Liver (tissue), 9 donors: ENCODE results near the gene SIL1. TPM values are rescaled to one million over a fixed set of nuclear protein-coding genes. Genes with fewer than 3 reads are reported as not detected.

Source experiments
- DNase-seq: peaks from one replicate; pipeline ENCODE4 v3.0.0-alpha.2; 2017; ENCODE audit warnings: low spot score
- H3K27ac ChIP-seq, 2 donors: one replicate each; pipeline ENCODE4 v1.7.0; 2013; ENCODE audit warnings: inconsistent platforms in 2 of 2, low read length in 2 of 2, control low read depth in 1 of 2, low read depth in 1 of 2, mild to moderate bottlenecking in 1 of 2
- H3K27me3 ChIP-seq, 4 donors: one replicate each; pipeline versions ENCODE4 v1.6.1 to v1.7.0; 2013; ENCODE audit warnings: low read length in 3 of 4, inconsistent platforms in 1 of 4, mild to moderate bottlenecking in 1 of 4, moderate library complexity in 1 of 4; ENCODE audit not compliant: control insufficient read depth in 4 of 4, insufficient read depth in 4 of 4
- H3K36me3 ChIP-seq, 4 donors: one replicate each; pipeline versions ENCODE4 v1.6.1 to v1.7.0; 2013; ENCODE audit warnings: low read length in 3 of 4, mild to moderate bottlenecking in 3 of 4, low read depth in 1 of 4, moderate library complexity in 1 of 4; ENCODE audit not compliant: control insufficient read depth in 4 of 4, insufficient read depth in 3 of 4
- H3K4me1 ChIP-seq, 4 donors: one replicate each; pipeline versions ENCODE4 v1.6.1 to v1.7.0; 2013; ENCODE audit warnings: low read length in 3 of 4, mild to moderate bottlenecking in 3 of 4, moderate library complexity in 1 of 4; ENCODE audit not compliant: control insufficient read depth in 4 of 4, insufficient read depth in 4 of 4
- H3K4me3 ChIP-seq, 3 donors: one replicate each; pipeline versions ENCODE4 v1.6.1 to v1.7.0; 2013; ENCODE audit warnings: low read length in 3 of 3, control low read depth in 1 of 3, low read depth in 1 of 3, mild to moderate bottlenecking in 1 of 3
- H3K9ac ChIP-seq, 2 donors: one replicate each; pipeline ENCODE4 v1.7.0; 2013; ENCODE audit warnings: low read length in 2 of 2, mild to moderate bottlenecking in 2 of 2, moderate library complexity in 2 of 2, control low read depth in 1 of 2, low read depth in 1 of 2
- H3K9me3 ChIP-seq, 4 donors: one replicate each; pipeline versions ENCODE4 v1.6.1 to v1.7.0; 2013; ENCODE audit warnings: low read length in 3 of 4; ENCODE audit not compliant: control insufficient read depth in 4 of 4
- FOXA1 ChIP-seq: IDR thresholded peaks from 2 replicates; pipeline ENCODE4 v1.6.1; 2016; ENCODE audit warnings: antibody characterized with exemption
- GABPA ChIP-seq, 2 donors: IDR thresholded peaks in 1 of 2; conservative IDR thresholded peaks in 1 of 2; 2 replicates each; pipeline ENCODE4 v1.6.1; 2016; ENCODE audit warnings: antibody characterized with exemption in 2 of 2, mild to moderate bottlenecking in 1 of 2, moderate library complexity in 1 of 2
- HNF4A ChIP-seq, 2 donors: conservative IDR thresholded peaks; 2 replicates each; pipeline ENCODE4 v1.6.1; 2016; ENCODE audit warnings: antibody characterized with exemption in 2 of 2, mild to moderate bottlenecking in 2 of 2
- NR2F2 ChIP-seq: IDR thresholded peaks from 2 replicates; pipeline ENCODE4 v1.6.1; 2016; ENCODE audit warnings: antibody characterized with exemption
- RAD21 ChIP-seq, 2 donors: IDR thresholded peaks; 2 replicates each; pipeline ENCODE4 v1.6.1; 2016; ENCODE audit warnings: antibody characterized with exemption in 2 of 2, mild to moderate bottlenecking in 2 of 2
- YY1 ChIP-seq: IDR thresholded peaks from 2 replicates; pipeline ENCODE4 v1.6.1; 2016; ENCODE audit warnings: antibody characterized with exemption, mild to moderate bottlenecking
- WGBS: extraction: QIAGEN DNeasy Blood & Tissue Kit; methylation state at CpG from one replicate; pipeline ENCODE4 v1.1.7; 2013; 5-methylcytosine and 5-hydroxymethylcytosine counted together
- polyA plus RNA-seq, 2 donors: library from polyadenylated mRNA; stranded (reverse) in 1 of 2; unstranded in 1 of 2; fragments of 200-250 nt in 1 of 2; fragments of >200 nt in 1 of 2; fragmentation: Nextera tagmentation in 1 of 2; extraction: Ambion mirVana in 1 of 2; gene quantifications; one replicate each; pipeline versions ENCODE4 v1.2.1 to v1.2.3, GENCODE V29; 2013 to 2015
- total RNA-seq, 2 donors: library from RNA; depleted of rRNA; stranded (reverse); fragments of >200 nt; gene quantifications; one replicate each; pipeline ENCODE4 v1.2.3, GENCODE V29; 2014
- TF ChIP-seq, protein P1 (sequence below): IDR thresholded peaks from 2 replicates; pipeline ENCODE4 v1.6.1; 2016; ENCODE audit warnings: antibody characterized with exemption
- TF ChIP-seq, protein P2 (sequence below): fragments of 150-350 bp; IDR thresholded peaks from 2 replicates; pipeline ENCODE4 v1.5.1; 2017; ENCODE audit warnings: improper control_type of control experiment, low read depth, low read length; ENCODE audit not compliant: missing input control
- TF ChIP-seq, protein P3 (sequence below): IDR thresholded peaks from 2 replicates; pipeline ENCODE4 v1.6.1; 2016; ENCODE audit warnings: antibody characterized with exemption
- TF ChIP-seq, protein P4 (sequence below): IDR thresholded peaks from 2 replicates; pipeline ENCODE4 v1.6.1; 2016; ENCODE audit warnings: antibody characterized with exemption, mild to moderate bottlenecking
- TF ChIP-seq, protein P5 (sequence below): IDR thresholded peaks from 2 replicates; pipeline ENCODE4 v1.6.1; 2016; ENCODE audit warnings: antibody characterized with exemption
- donor health status: healthy.
- donor health status: healthy.
- donor health status: healthy.
- donor health status: healthy.
- donor health status: healthy.

The SIL1 gene
- total and polyA plus RNA-seq, 4 donors = 38.1 to 95.1 (median 76.2) TPM

DNA sequence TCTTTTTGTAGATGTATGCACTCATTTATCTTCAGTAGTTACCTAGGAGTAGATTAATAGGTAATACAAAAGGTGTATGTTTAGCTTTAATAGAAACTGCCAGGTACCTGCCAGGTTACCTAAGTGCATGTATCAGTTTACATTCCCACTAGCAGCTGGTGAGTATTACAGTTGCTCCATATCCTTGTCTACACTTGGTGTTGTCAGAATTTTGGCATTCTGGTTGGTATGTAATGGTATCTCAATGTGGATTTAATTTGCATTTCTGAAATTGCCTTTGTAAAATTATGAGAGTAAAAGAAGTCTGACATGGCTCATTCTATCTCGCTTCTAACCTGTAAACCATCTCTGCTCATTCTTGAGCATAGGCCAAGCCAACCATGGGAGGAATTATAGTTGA, 38.3 kb upstream of the SIL1 start:
- no peak overlapping the region for H3K27ac ChIP-seq
- WGBS = 92% methylated on average over 1 of the region's 1 CpG
- H3K36me3 ChIP-seq = no peaks in the 10 kb centered on the region
- H3K4me1 ChIP-seq = no peaks in the 10 kb centered on the region
- H3K4me3 ChIP-seq = no peak overlapping the region
- TF ChIP-seq, protein P1, sequence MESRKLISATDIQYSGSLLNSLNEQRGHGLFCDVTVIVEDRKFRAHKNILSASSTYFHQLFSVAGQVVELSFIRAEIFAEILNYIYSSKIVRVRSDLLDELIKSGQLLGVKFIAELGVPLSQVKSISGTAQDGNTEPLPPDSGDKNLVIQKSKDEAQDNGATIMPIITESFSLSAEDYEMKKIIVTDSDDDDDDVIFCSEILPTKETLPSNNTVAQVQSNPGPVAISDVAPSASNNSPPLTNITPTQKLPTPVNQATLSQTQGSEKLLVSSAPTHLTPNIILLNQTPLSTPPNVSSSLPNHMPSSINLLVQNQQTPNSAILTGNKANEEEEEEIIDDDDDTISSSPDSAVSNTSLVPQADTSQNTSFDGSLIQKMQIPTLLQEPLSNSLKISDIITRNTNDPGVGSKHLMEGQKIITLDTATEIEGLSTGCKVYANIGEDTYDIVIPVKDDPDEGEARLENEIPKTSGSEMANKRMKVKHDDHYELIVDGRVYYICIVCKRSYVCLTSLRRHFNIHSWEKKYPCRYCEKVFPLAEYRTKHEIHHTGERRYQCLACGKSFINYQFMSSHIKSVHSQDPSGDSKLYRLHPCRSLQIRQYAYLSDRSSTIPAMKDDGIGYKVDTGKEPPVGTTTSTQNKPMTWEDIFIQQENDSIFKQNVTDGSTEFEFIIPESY = no peak
- TF ChIP-seq, protein P2, sequence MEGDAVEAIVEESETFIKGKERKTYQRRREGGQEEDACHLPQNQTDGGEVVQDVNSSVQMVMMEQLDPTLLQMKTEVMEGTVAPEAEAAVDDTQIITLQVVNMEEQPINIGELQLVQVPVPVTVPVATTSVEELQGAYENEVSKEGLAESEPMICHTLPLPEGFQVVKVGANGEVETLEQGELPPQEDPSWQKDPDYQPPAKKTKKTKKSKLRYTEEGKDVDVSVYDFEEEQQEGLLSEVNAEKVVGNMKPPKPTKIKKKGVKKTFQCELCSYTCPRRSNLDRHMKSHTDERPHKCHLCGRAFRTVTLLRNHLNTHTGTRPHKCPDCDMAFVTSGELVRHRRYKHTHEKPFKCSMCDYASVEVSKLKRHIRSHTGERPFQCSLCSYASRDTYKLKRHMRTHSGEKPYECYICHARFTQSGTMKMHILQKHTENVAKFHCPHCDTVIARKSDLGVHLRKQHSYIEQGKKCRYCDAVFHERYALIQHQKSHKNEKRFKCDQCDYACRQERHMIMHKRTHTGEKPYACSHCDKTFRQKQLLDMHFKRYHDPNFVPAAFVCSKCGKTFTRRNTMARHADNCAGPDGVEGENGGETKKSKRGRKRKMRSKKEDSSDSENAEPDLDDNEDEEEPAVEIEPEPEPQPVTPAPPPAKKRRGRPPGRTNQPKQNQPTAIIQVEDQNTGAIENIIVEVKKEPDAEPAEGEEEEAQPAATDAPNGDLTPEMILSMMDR = no peak
- H3K9me3 ChIP-seq = peaks cover 0 to 6% (median 0%) of the 10 kb centered on the region in 4 donors
- H3K9ac ChIP-seq = no peak overlapping the region
- no peak for DNase-seq
- no peaks in the 10 kb centered on the region for H3K27me3 ChIP-seq

DNA sequence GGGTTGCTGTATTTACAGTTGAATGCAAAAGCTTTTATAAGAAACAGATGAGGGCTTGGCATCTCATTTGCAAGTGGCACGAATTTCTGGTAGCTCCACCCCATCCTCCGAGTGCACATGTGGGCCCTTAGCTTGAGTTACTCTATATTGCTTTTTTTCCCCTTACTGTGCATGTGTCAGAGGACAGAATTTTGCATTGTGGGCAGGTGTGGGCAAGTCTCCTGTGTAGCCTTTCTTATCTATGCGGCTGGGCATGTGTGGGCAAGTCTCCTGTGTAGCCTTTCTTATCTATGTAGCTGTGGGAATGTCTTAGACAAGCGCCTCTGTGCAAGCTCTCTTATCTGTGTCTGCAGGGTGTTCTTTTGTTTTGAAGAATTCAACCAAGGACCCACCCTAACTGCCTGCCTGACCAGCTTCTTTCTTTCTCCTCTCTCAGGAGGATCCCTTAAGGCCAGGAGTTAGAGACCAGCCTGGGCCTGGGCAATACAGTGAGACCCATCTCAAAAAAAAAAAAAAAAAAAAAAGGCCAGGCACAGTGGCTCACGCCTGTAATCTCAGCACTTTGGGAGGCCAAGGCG, 34.1 kb upstream of the SIL1 start:
- no peak for DNase-seq
- TF ChIP-seq HNF4A (conservative IDR thresholded peaks at IDR 0.05) (no peak), YY1 (no peak), FOXA1 (no peak), GABPA (IDR thresholded peaks at IDR 0.05 in 1 of 2, conservative IDR thresholded peaks at IDR 0.05 in 1 of 2) (no peak), RAD21 (IDR thresholded peaks at IDR 0.05) (no peak), NR2F2 (no peak)
- TF ChIP-seq, protein P3, sequence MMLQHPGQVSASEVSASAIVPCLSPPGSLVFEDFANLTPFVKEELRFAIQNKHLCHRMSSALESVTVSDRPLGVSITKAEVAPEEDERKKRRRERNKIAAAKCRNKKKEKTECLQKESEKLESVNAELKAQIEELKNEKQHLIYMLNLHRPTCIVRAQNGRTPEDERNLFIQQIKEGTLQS = no peak
- TF ChIP-seq, protein P2 = no peak
- TF ChIP-seq, protein P4, sequence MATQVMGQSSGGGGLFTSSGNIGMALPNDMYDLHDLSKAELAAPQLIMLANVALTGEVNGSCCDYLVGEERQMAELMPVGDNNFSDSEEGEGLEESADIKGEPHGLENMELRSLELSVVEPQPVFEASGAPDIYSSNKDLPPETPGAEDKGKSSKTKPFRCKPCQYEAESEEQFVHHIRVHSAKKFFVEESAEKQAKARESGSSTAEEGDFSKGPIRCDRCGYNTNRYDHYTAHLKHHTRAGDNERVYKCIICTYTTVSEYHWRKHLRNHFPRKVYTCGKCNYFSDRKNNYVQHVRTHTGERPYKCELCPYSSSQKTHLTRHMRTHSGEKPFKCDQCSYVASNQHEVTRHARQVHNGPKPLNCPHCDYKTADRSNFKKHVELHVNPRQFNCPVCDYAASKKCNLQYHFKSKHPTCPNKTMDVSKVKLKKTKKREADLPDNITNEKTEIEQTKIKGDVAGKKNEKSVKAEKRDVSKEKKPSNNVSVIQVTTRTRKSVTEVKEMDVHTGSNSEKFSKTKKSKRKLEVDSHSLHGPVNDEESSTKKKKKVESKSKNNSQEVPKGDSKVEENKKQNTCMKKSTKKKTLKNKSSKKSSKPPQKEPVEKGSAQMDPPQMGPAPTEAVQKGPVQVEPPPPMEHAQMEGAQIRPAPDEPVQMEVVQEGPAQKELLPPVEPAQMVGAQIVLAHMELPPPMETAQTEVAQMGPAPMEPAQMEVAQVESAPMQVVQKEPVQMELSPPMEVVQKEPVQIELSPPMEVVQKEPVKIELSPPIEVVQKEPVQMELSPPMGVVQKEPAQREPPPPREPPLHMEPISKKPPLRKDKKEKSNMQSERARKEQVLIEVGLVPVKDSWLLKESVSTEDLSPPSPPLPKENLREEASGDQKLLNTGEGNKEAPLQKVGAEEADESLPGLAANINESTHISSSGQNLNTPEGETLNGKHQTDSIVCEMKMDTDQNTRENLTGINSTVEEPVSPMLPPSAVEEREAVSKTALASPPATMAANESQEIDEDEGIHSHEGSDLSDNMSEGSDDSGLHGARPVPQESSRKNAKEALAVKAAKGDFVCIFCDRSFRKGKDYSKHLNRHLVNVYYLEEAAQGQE = no peak
- TF ChIP-seq, protein P5, sequence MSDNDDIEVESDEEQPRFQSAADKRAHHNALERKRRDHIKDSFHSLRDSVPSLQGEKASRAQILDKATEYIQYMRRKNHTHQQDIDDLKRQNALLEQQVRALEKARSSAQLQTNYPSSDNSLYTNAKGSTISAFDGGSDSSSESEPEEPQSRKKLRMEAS = no peak
- 90% methylated on average over 6 of the region's 6 CpGs for WGBS

More for the DNA sequence above, 34.1 kb upstream of the SIL1 start:
- Histone ChIP-seq H3K9ac (no peak overlapping the region), H3K4me1 (no peaks in the 10 kb centered on the region), H3K27ac (no peak overlapping the region), H3K27me3 (no peaks in the 10 kb centered on the region), H3K4me3 (no peak overlapping the region), H3K9me3 (peaks cover 0 to 6% (median 0%) of the 10 kb centered on the region in 4 donors), H3K36me3 (no peaks in the 10 kb centered on the region)
